ENCODE results near the gene ALLC.

Gene ALLC

DNA sequence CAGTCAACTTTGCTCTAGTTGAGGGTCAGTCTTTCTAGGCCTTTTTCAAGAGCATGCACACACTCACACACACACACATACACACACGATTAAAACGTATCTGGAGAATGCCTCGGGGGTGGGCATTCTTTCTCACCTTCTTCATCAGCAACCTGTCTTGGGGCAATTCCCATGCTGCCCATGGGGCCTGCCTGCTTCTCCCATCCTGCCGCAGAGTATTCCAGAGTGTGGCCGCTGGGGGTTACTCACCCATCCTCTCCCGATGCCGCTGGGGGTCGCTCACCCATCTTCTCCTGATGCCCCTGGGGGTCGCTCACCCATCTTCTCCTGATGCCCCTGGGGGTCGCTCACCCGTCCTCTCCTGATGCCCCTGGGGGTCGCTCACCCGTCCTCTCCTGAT, 10.8 kb upstream of the ALLC start:
- Histone ChIP-seq H3K27me3 (ENCODE audit: control insufficient read depth in 2 of 2, insufficient read depth in 2 of 2, low read length in 2 of 2) (peaks cover 0 to 5% of the 10 kb centered on the region in 2 donors), H3K9ac (ENCODE audit: low read depth in 1 of 2, low read length in 2 of 2) (no peak overlapping the region), H3K9me3 (ENCODE audit: control insufficient read depth in 2 of 2, low read length in 2 of 2) (no peaks in the 10 kb centered on the region), H3K36me3 (ENCODE audit: control insufficient read depth in 2 of 2, insufficient read depth in 2 of 2, low read length in 2 of 2) (no peaks in the 10 kb centered on the region), H3K4me1 (ENCODE audit: control insufficient read depth in 2 of 2, insufficient read depth in 2 of 2, low read length in 2 of 2) (peaks cover 4 to 6% of the 10 kb centered on the region in 2 donors), H3K27ac (ENCODE audit: low read depth in 2 of 2, low read length in 2 of 2) (no peak overlapping the region), H3K4me3 (ENCODE audit: low read length in 2 of 2) (no peak overlapping the region)

DNA sequence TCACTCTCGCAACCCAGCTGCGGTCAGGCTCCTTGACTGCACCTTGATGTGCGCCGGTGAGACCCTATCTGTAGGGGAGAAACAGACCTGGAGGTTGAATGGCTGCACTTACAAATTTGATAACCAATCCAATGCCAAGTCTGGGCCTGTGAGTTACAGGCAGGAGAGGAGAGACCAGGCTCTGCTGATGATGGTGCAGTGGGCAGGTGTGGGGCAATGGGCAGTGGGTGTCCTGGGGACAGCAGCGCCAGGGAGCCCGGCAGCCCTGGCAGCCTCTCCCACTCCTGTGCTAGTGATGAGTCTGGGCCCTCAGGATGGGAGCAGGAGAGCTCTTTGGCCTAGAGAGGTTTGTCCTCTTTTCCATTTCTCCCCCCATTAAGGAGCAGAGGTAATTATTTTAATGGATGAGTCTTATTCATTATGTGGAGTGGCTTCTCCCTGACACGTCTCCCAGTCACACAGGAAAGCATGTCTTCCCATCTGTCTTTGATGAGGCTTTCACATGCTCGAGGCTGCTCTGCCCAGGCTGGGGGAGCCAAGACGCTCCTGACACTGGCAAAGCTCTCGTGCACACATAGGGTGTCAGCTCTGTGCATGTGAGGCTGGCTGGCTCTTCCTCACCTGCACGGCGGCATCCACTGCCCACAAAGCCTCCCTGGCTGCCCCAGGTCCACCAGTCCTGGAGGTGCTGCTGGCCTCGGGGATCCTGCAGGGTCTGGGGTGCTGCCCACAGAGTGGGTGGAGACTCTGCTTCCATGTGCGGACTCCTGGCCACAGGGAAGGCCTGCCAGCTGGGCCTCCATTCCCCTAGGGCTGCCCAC, 10.0 kb upstream of the ALLC start:
- Histone ChIP-seq H3K27ac (ENCODE audit: low read depth in 2 of 2, low read length in 2 of 2) (no peak overlapping the region), H3K9ac (ENCODE audit: low read depth in 1 of 2, low read length in 2 of 2) (no peak overlapping the region), H3K9me3 (ENCODE audit: control insufficient read depth in 2 of 2, low read length in 2 of 2) (no peaks in the 10 kb centered on the region), H3K27me3 (ENCODE audit: control insufficient read depth in 2 of 2, insufficient read depth in 2 of 2, low read length in 2 of 2) (peaks cover 0 to 5% of the 10 kb centered on the region in 2 donors), H3K4me1 (ENCODE audit: control insufficient read depth in 2 of 2, insufficient read depth in 2 of 2, low read length in 2 of 2) (peaks cover 4 to 6% of the 10 kb centered on the region in 2 donors), H3K4me3 (ENCODE audit: low read length in 2 of 2) (no peak overlapping the region), H3K36me3 (ENCODE audit: control insufficient read depth in 2 of 2, insufficient read depth in 2 of 2, low read length in 2 of 2) (no peaks in the 10 kb centered on the region)

DNA sequence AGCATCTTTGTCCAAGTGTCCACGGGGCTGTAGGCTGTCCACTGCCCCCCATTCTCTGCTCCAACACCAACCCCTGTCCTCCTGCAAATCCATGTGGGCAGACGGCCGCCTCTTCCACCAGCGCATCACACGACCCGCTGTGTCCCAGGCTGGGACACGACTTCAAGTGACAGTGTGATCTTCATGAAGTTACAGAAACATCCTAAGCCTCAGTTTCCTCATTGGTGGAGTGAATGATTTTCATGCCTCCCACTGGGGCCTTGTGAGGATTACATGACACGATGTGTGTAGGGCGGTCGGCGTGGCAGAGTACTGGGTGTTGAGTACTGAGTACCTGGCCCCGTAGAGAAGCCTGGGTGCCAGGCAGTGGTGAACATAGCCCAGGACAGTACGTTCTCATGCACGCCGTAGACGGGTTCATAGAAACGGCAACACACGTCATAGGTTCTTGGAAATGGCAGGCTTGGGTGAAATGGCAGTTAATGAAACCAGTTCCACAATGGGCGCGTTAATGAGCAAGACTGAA, 9.3 kb upstream of the ALLC start:
- no peaks in the 10 kb centered on the region for H3K36me3 ChIP-seq (ENCODE audit: control insufficient read depth in 2 of 2, insufficient read depth in 2 of 2, low read length in 2 of 2)
- peaks cover 0 to 5% of the 10 kb centered on the region in 2 donors for H3K27me3 ChIP-seq (ENCODE audit: control insufficient read depth in 2 of 2, insufficient read depth in 2 of 2, low read length in 2 of 2)
- H3K4me3 ChIP-seq (ENCODE audit: low read length in 2 of 2) = no peak overlapping the region
- no peak overlapping the region for H3K27ac ChIP-seq (ENCODE audit: low read depth in 2 of 2, low read length in 2 of 2)
- no peaks in the 10 kb centered on the region for H3K9me3 ChIP-seq (ENCODE audit: control insufficient read depth in 2 of 2, low read length in 2 of 2)
- no peak overlapping the region for H3K9ac ChIP-seq (ENCODE audit: low read depth in 1 of 2, low read length in 2 of 2)
- peaks cover 4 to 6% of the 10 kb centered on the region in 2 donors for H3K4me1 ChIP-seq (ENCODE audit: control insufficient read depth in 2 of 2, insufficient read depth in 2 of 2, low read length in 2 of 2)

DNA sequence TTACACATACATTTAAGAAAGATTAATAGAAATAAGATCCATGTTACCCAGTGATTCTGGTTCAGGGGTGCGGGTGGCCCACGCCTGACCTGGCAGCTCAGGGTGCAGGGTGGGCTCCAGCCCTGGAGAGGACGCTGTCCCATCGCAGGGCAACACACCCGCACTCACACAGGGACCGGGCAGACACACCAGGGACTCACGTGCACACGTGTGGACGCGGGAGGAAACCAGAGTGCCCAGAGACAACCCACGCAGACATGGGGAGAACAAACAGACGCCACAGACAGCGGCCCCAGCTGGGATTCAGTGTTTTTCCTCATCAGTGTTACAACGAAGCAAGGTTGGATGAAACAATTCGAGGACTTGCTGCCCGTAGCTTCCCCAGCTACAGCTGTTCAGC, 8.4 kb upstream of the ALLC start:
- Histone ChIP-seq H3K9ac (ENCODE audit: low read depth in 1 of 2, low read length in 2 of 2) (no peak overlapping the region), H3K27me3 (ENCODE audit: control insufficient read depth in 2 of 2, insufficient read depth in 2 of 2, low read length in 2 of 2) (peaks cover 0 to 5% of the 10 kb centered on the region in 2 donors), H3K4me3 (ENCODE audit: low read length in 2 of 2) (no peak overlapping the region), H3K36me3 (ENCODE audit: control insufficient read depth in 2 of 2, insufficient read depth in 2 of 2, low read length in 2 of 2) (no peaks in the 10 kb centered on the region), H3K27ac (ENCODE audit: low read depth in 2 of 2, low read length in 2 of 2) (no peak overlapping the region), H3K4me1 (ENCODE audit: control insufficient read depth in 2 of 2, insufficient read depth in 2 of 2, low read length in 2 of 2) (peaks cover 4 to 6% of the 10 kb centered on the region in 2 donors), H3K9me3 (ENCODE audit: control insufficient read depth in 2 of 2, low read length in 2 of 2) (no peaks in the 10 kb centered on the region)

DNA sequence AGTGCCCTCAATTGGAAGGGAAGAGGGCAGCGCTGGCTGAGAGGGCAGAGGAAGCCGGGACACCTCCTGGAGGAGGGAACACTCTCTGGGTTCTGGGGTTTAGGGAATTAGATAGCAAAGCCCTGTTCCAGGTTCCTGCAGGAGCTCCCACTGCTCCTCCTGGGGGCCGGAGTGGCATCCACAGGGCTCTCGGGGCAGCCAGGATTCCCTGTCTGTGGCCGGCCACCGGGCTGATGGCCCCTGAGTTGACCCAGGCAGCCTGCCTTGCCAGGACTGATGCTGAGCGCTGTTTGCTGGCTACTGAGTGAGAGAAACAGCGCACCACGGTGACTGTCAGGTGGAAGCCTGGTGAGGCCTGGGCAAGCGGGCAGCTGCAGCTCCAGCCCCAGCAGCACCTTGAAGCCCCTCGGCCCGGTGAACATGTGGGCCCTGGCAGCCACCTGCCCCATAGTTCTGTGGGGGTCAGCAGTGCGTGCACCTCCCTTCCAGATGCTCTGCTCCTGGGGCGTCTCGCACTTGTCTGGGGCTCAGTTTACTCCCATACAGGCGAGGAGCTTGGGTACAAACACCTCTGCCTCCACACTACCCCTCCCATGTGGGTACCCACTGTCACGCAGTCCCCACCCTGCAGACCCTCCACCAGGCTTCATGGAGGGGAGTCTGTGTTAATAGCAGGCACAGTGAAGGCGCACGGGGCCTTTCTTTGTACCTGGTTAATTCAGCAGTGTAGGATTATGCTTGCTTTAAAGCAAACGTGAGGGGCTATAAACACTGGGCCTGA, 7.7 kb upstream of the ALLC start:
- no peaks in the 10 kb centered on the region for H3K9me3 ChIP-seq (ENCODE audit: control insufficient read depth in 2 of 2, low read length in 2 of 2)

DNA sequence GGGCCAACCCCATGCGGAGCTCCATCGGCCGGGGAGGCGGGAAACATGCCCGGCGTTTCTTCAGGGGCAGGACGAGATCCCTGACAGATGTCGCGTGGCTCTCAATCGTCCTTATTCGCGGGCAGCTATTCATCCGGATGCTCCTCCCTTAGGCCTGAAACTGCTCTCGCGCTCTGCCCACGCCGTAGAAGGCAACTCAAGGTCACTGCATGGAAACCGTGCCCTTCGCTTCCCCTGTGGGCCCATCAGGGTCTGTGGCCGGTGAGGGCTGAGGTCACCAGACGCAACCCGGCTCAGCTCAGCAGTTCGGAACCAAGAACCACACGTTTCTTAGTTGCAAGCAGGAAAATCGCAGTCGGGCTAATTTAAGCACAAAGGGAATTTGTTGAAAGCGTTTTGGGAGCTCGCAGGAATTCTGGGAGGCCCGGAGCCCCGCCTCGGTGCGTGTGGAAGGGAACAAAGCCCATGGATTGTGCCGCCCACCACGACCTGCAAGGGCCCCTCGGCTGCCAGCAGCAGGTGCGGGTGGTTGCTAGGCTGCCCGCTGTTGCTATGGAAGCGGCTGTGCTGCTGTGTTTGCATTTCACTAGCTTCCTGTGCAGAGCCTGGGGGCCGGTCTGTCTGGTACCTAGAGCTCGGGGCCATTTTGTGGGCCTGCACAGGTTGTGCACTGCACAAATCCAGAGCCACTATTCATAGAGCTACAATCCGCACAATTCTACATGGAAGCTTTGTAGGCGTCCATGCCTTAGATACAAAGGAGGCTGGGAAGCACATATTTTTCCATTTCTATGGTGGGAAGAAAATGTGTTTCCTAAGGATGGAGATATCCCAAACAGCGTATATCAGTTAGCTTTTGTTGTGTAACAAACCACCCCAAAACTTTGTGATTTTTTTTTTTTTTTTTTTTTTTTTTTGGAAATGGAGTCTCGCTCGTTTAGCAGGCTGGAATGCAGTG, 6.0 kb upstream of the ALLC start:
- Histone ChIP-seq H3K27me3 (ENCODE audit: control insufficient read depth in 2 of 2, insufficient read depth in 2 of 2, low read length in 2 of 2) (peaks cover 0 to 5% of the 10 kb centered on the region in 2 donors), H3K9ac (ENCODE audit: low read depth in 1 of 2, low read length in 2 of 2) (peak overlapping the region; percentile 32 to 37), H3K27ac (ENCODE audit: low read depth in 2 of 2, low read length in 2 of 2) (peak overlapping the region; percentile 36 to 65), H3K36me3 (ENCODE audit: control insufficient read depth in 2 of 2, insufficient read depth in 2 of 2, low read length in 2 of 2) (no peaks in the 10 kb centered on the region), H3K4me3 (ENCODE audit: low read length in 2 of 2) (peak overlapping the region; percentile 52 to 59), H3K4me1 (ENCODE audit: control insufficient read depth in 2 of 2, insufficient read depth in 2 of 2, low read length in 2 of 2) (peaks cover 4 to 6% of the 10 kb centered on the region in 2 donors), H3K9me3 (ENCODE audit: control insufficient read depth in 2 of 2, low read length in 2 of 2) (no peaks in the 10 kb centered on the region)

More for the DNA sequence above, 7.7 kb upstream of the ALLC start:
- H3K27ac ChIP-seq (ENCODE audit: low read depth in 2 of 2, low read length in 2 of 2) = no peak overlapping the region
- peaks cover 0 to 5% of the 10 kb centered on the region in 2 donors for H3K27me3 ChIP-seq (ENCODE audit: control insufficient read depth in 2 of 2, insufficient read depth in 2 of 2, low read length in 2 of 2)
- H3K36me3 ChIP-seq (ENCODE audit: control insufficient read depth in 2 of 2, insufficient read depth in 2 of 2, low read length in 2 of 2) = no peaks in the 10 kb centered on the region
- H3K9ac ChIP-seq (ENCODE audit: low read depth in 1 of 2, low read length in 2 of 2) = peak overlapping the region in 1 of 2 donors; percentile 9
- H3K4me3 ChIP-seq (ENCODE audit: low read length in 2 of 2) = no peak overlapping the region
- peaks cover 4 to 6% of the 10 kb centered on the region in 2 donors for H3K4me1 ChIP-seq (ENCODE audit: control insufficient read depth in 2 of 2, insufficient read depth in 2 of 2, low read length in 2 of 2)

DNA sequence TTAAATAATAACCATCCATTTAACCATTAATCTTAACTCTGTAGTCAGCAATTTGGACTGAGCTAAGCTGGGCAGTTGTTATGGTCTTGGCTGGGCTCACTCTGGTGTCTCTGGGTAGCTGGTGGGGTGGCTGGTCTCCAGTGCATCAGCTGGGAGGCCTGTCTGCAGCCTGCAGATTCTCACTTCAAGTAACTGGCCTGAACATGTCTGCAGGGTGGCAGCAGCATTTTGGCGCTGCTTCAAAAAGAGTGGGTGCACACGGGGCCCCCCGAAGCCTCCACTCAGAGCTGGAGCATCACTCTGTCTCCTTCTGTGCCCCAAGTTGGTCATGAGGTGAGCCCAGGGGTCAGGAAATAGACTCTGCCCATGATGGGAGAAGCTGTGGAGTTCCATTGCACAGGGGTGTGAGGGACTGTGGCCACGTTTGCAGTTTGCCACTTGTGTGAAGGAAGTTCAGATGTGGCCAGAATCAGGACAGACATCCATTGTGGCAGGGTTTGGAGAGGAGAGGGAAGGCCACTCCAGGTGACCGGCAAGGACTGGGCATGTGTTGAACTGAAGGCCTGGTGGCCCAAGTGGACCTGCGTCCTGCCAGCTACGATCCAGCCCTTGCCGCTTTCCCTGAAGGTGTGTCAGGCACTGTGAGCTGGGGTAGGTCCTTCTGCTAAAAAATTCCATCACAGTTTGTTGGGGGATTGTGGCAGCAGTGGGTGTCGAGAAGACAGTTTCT, 4.9 kb upstream of the ALLC start:
- Histone ChIP-seq H3K4me1 (ENCODE audit: control insufficient read depth in 2 of 2, insufficient read depth in 2 of 2, low read length in 2 of 2) (peaks cover 4 to 6% of the 10 kb centered on the region in 2 donors), H3K9me3 (ENCODE audit: control insufficient read depth in 2 of 2, low read length in 2 of 2) (no peaks in the 10 kb centered on the region), H3K4me3 (ENCODE audit: low read length in 2 of 2) (no peak overlapping the region), H3K9ac (ENCODE audit: low read depth in 1 of 2, low read length in 2 of 2) (no peak overlapping the region), H3K27ac (ENCODE audit: low read depth in 2 of 2, low read length in 2 of 2) (no peak overlapping the region), H3K27me3 (ENCODE audit: control insufficient read depth in 2 of 2, insufficient read depth in 2 of 2, low read length in 2 of 2) (peaks cover 0 to 5% of the 10 kb centered on the region in 2 donors), H3K36me3 (ENCODE audit: control insufficient read depth in 2 of 2, insufficient read depth in 2 of 2, low read length in 2 of 2) (no peaks in the 10 kb centered on the region)

DNA sequence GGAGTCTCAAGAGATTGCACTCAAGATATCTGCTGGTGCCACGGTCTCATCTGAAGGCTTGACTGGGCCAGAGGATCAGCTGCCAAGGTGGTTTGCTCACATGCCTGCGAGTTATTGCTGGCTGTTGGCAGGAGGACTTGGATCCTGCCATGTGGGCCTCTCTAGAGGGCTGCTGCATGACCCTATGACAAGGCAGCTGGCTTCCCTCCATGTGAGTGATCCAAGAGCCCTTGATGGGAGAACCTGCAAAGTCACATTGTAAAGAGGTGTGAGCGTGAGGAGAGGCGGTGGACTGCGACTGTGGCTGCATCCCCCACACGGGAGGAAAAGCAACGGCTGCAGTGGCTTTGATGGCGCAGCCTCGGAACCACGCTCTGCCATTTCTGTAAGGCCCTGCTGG, 4.0 kb upstream of the ALLC start:
- Histone ChIP-seq H3K4me1 (ENCODE audit: control insufficient read depth in 2 of 2, insufficient read depth in 2 of 2, low read length in 2 of 2) (peaks cover 4 to 6% of the 10 kb centered on the region in 2 donors), H3K9me3 (ENCODE audit: control insufficient read depth in 2 of 2, low read length in 2 of 2) (no peaks in the 10 kb centered on the region), H3K36me3 (ENCODE audit: control insufficient read depth in 2 of 2, insufficient read depth in 2 of 2, low read length in 2 of 2) (no peaks in the 10 kb centered on the region), H3K9ac (ENCODE audit: low read depth in 1 of 2, low read length in 2 of 2) (no peak overlapping the region), H3K27ac (ENCODE audit: low read depth in 2 of 2, low read length in 2 of 2) (no peak overlapping the region), H3K4me3 (ENCODE audit: low read length in 2 of 2) (no peak overlapping the region), H3K27me3 (ENCODE audit: control insufficient read depth in 2 of 2, insufficient read depth in 2 of 2, low read length in 2 of 2) (peaks cover 0 to 5% of the 10 kb centered on the region in 2 donors)

Measured in mucosa of rectum (tissue), 2 donors.